GM12878 (cell line): ENCODE data around the gene CELF2.

ENCODE experiments used
- CTCF ChIP-seq, 3 experiments: IDR thresholded peaks in 2 of 3; conservative IDR thresholded peaks in 1 of 3; 2 replicates each; pipeline ENCODE4 v1.5.1; 2011; ENCODE audit warnings: low read depth in 3 of 3, low read length in 3 of 3, mild to moderate bottlenecking in 3 of 3, control low read depth in 2 of 3, moderate library complexity in 2 of 3, inconsistent platforms in 1 of 3, mixed read lengths in 1 of 3; ENCODE audit not compliant: control insufficient read depth in 2 of 3, insufficient read depth in 1 of 3; ENCODE audit errors: extremely low read depth in 1 of 3
- HDAC6 ChIP-seq: fragments of 200-600 bp; sonication (generic); IDR thresholded peaks from one replicate; pipeline ENCODE4 v1.8.0; 2017; ENCODE audit warnings: antibody characterized with exemption; ENCODE audit not compliant: unreplicated experiment
- JUND ChIP-seq: IDR thresholded peaks from 2 replicates; pipeline ENCODE4 v1.6.1; 2012; ENCODE audit warnings: low read depth, mild to moderate bottlenecking, low read length, improper control_type of control experiment, moderate library complexity
- LARP7 ChIP-seq: fragments of 450-650 bp; IDR thresholded peaks from 2 replicates; pipeline ENCODE4 v1.6.1; 2017; ENCODE audit warnings: mild to moderate bottlenecking
- PKNOX1 ChIP-seq: fragments of 450-650 bp; IDR thresholded peaks from 2 replicates; pipeline ENCODE4 v1.6.1; 2016; ENCODE audit warnings: mild to moderate bottlenecking
- SIN3A ChIP-seq: IDR thresholded peaks from 2 replicates; pipeline ENCODE4 v1.6.1; 2012; ENCODE audit warnings: low read depth, low read length, improper control_type of control experiment
- SMC3 ChIP-seq: IDR thresholded peaks from 2 replicates; pipeline ENCODE4 v1.6.1; 2011; ENCODE audit warnings: low read length, improper control_type of control experiment, borderline replicate concordance
- SREBF2 ChIP-seq: IDR thresholded peaks from 2 replicates; pipeline ENCODE4 v1.6.1; 2012; ENCODE audit warnings: mild to moderate bottlenecking, low read length
- USF2 ChIP-seq: IDR thresholded peaks from 2 replicates; pipeline ENCODE4 v1.6.1; 2011; ENCODE audit warnings: low read depth, low read length, improper control_type of control experiment, borderline replicate concordance

- TF ChIP-seq CTCF (IDR thresholded peaks at IDR 0.05 in 2 of 3, conservative IDR thresholded peaks at IDR 0.05 in 1 of 3; ENCODE audit: control insufficient read depth in 2 of 3, extremely low read depth in 1 of 3, insufficient read depth in 1 of 3, low read depth in 3 of 3, low read length in 3 of 3) = no peak
- no peak for TF ChIP-seq HDAC6
- TF ChIP-seq PKNOX1 = no peak
- no peak for TF ChIP-seq SREBF2
- TF ChIP-seq USF2 = no peak
- no peak for TF ChIP-seq SMC3
- TF ChIP-seq LARP7 = no peak
- no peak for TF ChIP-seq SIN3A
- no peak for TF ChIP-seq JUND
These were observed 107.3 kb downstream of the CELF2 start for GRCh38 chr10:11125004-11125403.
